ENCODE data around the gene DRAP1. TPM values are rescaled to one million over a fixed set of nuclear protein-coding genes. Genes with fewer than 3 reads are reported as not detected.

Gene DRAP1
- total and polyA plus RNA-seq, 9 of the 15 experiments (the other 6 are each of a cell fraction or from before 2014, with no cell fraction given) = 9.6 to 200 (median 92.9) TPM

GRCh38 chr11:65888163-65888814 lies 30.9 kb upstream of the DRAP1 start, which contains the start of gene FIBP (continued):
- no peak for TF ChIP-seq ARID3A (IDR thresholded peaks at IDR 0.05; ENCODE audit: borderline replicate concordance, low read depth, low read length)
- TF ChIP-seq POLR3G (IDR thresholded peaks at IDR 0.05; ENCODE audit: extremely low read depth, insufficient read length, insufficient replicate concordance) = no peak
- no peak for TF ChIP-seq ZNF12 (CRISPR knock-in tag; IDR thresholded peaks at IDR 0.05)
- no peak for TF ChIP-seq ZNF609 (CRISPR knock-in tag; IDR thresholded peaks at IDR 0.05; ENCODE audit: borderline replicate concordance)
- no peak for TF ChIP-seq NR3C1 (CRISPR knock-in tag; IDR thresholded peaks at IDR 0.05)
- no peak for TF ChIP-seq ZNF561 (CRISPR knock-in tag; conservative IDR thresholded peaks at IDR 0.05)
- TF ChIP-seq SFPQ (IDR thresholded peaks at IDR 0.05; ENCODE audit: low read depth, low read length) = no peak
- no peak for TF ChIP-seq CEBPB (tag; IDR thresholded peaks at IDR 0.05)
- TF ChIP-seq RFX1 (IDR thresholded peaks at IDR 0.05) = no peak
- no peak; the same call in none of the 2 replicates for TF ChIP-seq RNF2 (IDR thresholded peaks at IDR 0.05)
- peak; percentile 98 for TF ChIP-seq PHF8 (IDR thresholded peaks at IDR 0.05; ENCODE audit: borderline replicate concordance, low read length)
- no peak for TF ChIP-seq TFAM (CRISPR knock-in tag; conservative IDR thresholded peaks at IDR 0.05)
- no peak for TF ChIP-seq PHB (CRISPR knock-in tag; IDR thresholded peaks at IDR 0.05)
- no peak for TF ChIP-seq BDP1 (IDR thresholded peaks at IDR 0.05; ENCODE audit: insufficient read depth, insufficient read length)
- peak; percentile 87 for TF ChIP-seq SIN3B (IDR thresholded peaks at IDR 0.05; ENCODE audit: low read depth)
- no peak for TF ChIP-seq IRF2 (CRISPR knock-in tag; IDR thresholded peaks at IDR 0.05)
- TF ChIP-seq ZNF277 (CRISPR knock-in tag; IDR thresholded peaks at IDR 0.05; ENCODE audit: borderline replicate concordance) = no peak
